ENCODE data around the gene CIB2. TPM values are rescaled to one million over a fixed set of nuclear protein-coding genes. Genes with fewer than 3 reads are reported as not detected.

Gene CIB2
- total RNA-seq, 1 experiment from 2014 or later = 5.8 TPM

GRCh38 chr15:78104566-78105475, 26.4 kb downstream of the CIB2 start:
- no peak for DNase-seq
- H2AFZ ChIP-seq = no peak overlapping the region
- TF ChIP-seq EZH2 (IDR thresholded peaks at IDR 0.05; ENCODE audit: low read depth) (no peak), CTCF (conservative IDR thresholded peaks at IDR 0.05) (no peak)
- intact Hi-C loops (cut with micrococcal nuclease; ENCODE audit: unreplicated experiment) = loop anchor here (1.0 to 5.0 kb wide), 2 partner anchors 97 to 203 kb away; no protein-coding TSS in a partner anchor
- POLR2A ChIA-PET (ENCODE audit: unreplicated experiment) = interaction anchor here (0.6 kb wide), 1 partner anchor 68 kb away, joined by 3 read pairs; no protein-coding TSS in a partner anchor
- H3F3A ChIP-seq (ENCODE audit: insufficient read depth, low read depth) = peaks cover 9% of the 10 kb centered on the region; the same call in 1 of the 2 replicates
- H3K79me2 ChIP-seq (ENCODE audit: low read depth) = no peaks in the 10 kb centered on the region
- H3K4me1 ChIP-seq (replicated peaks; ENCODE audit: insufficient read depth) = peaks cover 46% of the 10 kb centered on the region
- no peaks in the 10 kb centered on the region for H3K36me3 ChIP-seq (ENCODE audit: low read depth)
- no peaks in the 10 kb centered on the region for H3K9me3 ChIP-seq (ENCODE audit: insufficient read depth, low read depth)
- H3K4me3 ChIP-seq = no peak overlapping the region
- no peaks in the 10 kb centered on the region for H3K27me3 ChIP-seq (ENCODE audit: insufficient read depth, low read depth)
- H3K27ac ChIP-seq = no peak overlapping the region
- no peaks in the 10 kb centered on the region for H3K9me2 ChIP-seq (ENCODE audit: insufficient read depth)
- no TSS peak for BruUV-seq (replicated peaks)
- CTCF ChIA-PET = no interaction called here
- H3K4me2 ChIP-seq = peak overlapping the region; percentile 42; the same call in 1 of the 2 replicates
- no peaks in the 10 kb centered on the region for H4K20me1 ChIP-seq (ENCODE audit: insufficient read depth)

GRCh38 chr15:78104119-78104479, 27.1 kb downstream of the CIB2 start:
- no peaks in the 10 kb centered on the region for H3K36me3 ChIP-seq (ENCODE audit: low read depth)
- peak; percentile 43 to 68 for DNase-seq
- peaks cover 9% of the 10 kb centered on the region; the same call in 1 of the 2 replicates for H3F3A ChIP-seq (ENCODE audit: insufficient read depth, low read depth)
- H4K20me1 ChIP-seq (ENCODE audit: insufficient read depth) = no peaks in the 10 kb centered on the region
- no TSS peak for BruUV-seq (replicated peaks)
- no peaks in the 10 kb centered on the region for H3K79me2 ChIP-seq (ENCODE audit: low read depth)
- ChIA-PET POLR2A (ENCODE audit: unreplicated experiment) (no interaction called here), CTCF (no interaction called here)
- no peaks in the 10 kb centered on the region for H3K9me3 ChIP-seq (ENCODE audit: insufficient read depth, low read depth)
- intact Hi-C loops (cut with micrococcal nuclease; ENCODE audit: unreplicated experiment) = no loop called here
- H3K27ac ChIP-seq = no peak overlapping the region
- H3K4me3 ChIP-seq = no peak overlapping the region
- peaks cover 46% of the 10 kb centered on the region for H3K4me1 ChIP-seq (replicated peaks; ENCODE audit: insufficient read depth)
- H3K27me3 ChIP-seq (ENCODE audit: insufficient read depth, low read depth) = no peaks in the 10 kb centered on the region
- no peak for TF ChIP-seq EZH2 (IDR thresholded peaks at IDR 0.05; ENCODE audit: low read depth)
- no peak for TF ChIP-seq CTCF (conservative IDR thresholded peaks at IDR 0.05)
- peak overlapping the region; percentile 42 for H3K4me2 ChIP-seq
- no peak overlapping the region; the same call in 1 of the 2 replicates for H2AFZ ChIP-seq
- no peaks in the 10 kb centered on the region for H3K9me2 ChIP-seq (ENCODE audit: insufficient read depth)

- Histone ChIP-seq H3K4me1 (replicated peaks; ENCODE audit: insufficient read depth) (peaks cover 46% of the 10 kb centered on the region), H3K9me3 (ENCODE audit: insufficient read depth, low read depth) (no peaks in the 10 kb centered on the region), H3F3A (ENCODE audit: insufficient read depth, low read depth) (peaks cover 9% of the 10 kb centered on the region; the same call in 1 of the 2 replicates), H3K4me2 (peak overlapping the region; percentile 42), H3K9me2 (ENCODE audit: insufficient read depth) (no peaks in the 10 kb centered on the region), H2AFZ (no peak overlapping the region; the same call in 1 of the 2 replicates), H3K27ac (0 out of 2 replicates have a peak overlapping the region, but pooled peaks have one; percentile 12), H3K4me3 (no peak overlapping the region), H3K36me3 (ENCODE audit: low read depth) (no peaks in the 10 kb centered on the region), H3K27me3 (ENCODE audit: insufficient read depth, low read depth) (no peaks in the 10 kb centered on the region), H4K20me1 (ENCODE audit: insufficient read depth) (no peaks in the 10 kb centered on the region), H3K79me2 (ENCODE audit: low read depth) (no peaks in the 10 kb centered on the region)
- intact Hi-C loops (cut with micrococcal nuclease; ENCODE audit: unreplicated experiment) = no loop called here
- no TSS peak for BruUV-seq (replicated peaks)
- peak; percentile 35 to 48 for DNase-seq
- TF ChIP-seq EZH2 (IDR thresholded peaks at IDR 0.05; ENCODE audit: low read depth) = no peak
- POLR2A ChIA-PET (ENCODE audit: unreplicated experiment) = no interaction called here
- CTCF ChIA-PET = no interaction called here
These were observed 27.7 kb downstream of the CIB2 start for GRCh38 chr15:78103406-78104118.

All from PC-9 (cell line).